GM21737 (cell line): ENCODE results near the gene BLACAT1.
"Not testable (repeated sequence)": the region's sequence is repeated elsewhere in the genome, so short reads cannot be mapped to it uniquely, and the experiment has no call there.

Source experiments
- ATAC-seq: cut with Tn5 transposase; IDR thresholded peaks from one replicate; pipeline ENCODE4 v1.9.1; 2021; ENCODE audit warnings: mild to moderate bottlenecking, moderate library complexity; ENCODE audit not compliant: unreplicated experiment

BLACAT1 gene

DNA sequence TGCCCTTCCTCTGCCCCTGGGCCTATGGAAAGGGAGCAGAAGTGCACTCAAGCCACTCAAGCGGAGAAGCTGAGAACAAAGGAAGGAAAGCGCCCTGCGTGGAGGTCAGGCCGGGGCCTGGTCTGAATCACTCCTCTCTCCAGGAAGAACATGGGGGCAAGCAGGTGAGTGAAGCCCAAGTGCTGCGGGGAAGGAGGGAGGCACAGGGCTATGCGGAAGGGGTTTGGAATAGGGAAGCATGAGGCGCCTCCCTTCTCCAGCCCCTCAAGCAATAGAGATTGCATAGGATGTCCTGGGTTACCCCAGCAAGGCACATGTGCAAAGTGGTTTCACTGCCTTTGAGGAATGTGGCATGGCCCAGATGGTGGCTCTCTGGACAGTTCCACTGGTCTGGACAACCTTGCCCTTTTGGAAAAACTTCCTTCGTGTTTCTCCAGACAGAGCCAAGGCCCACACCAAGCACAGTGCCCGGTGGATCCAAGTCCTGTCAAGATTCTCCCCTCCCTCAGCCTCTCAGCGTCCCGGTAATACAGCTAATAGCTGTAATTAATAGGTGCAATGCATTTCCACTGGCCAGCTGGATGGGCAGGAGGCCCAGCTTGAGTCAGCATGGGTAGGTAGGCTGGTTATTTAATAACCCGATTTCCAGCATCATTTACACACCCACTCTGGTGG lies 13.7 kb downstream of the BLACAT1 start:
- no peak for ATAC-seq

GRCh38 chr1:205441716-205442050 lies 14.2 kb downstream of the BLACAT1 start:
- no peak for ATAC-seq

GRCh38 chr1:205441318-205441633 lies 14.6 kb downstream of the BLACAT1 start:
- no peak for ATAC-seq

DNA sequence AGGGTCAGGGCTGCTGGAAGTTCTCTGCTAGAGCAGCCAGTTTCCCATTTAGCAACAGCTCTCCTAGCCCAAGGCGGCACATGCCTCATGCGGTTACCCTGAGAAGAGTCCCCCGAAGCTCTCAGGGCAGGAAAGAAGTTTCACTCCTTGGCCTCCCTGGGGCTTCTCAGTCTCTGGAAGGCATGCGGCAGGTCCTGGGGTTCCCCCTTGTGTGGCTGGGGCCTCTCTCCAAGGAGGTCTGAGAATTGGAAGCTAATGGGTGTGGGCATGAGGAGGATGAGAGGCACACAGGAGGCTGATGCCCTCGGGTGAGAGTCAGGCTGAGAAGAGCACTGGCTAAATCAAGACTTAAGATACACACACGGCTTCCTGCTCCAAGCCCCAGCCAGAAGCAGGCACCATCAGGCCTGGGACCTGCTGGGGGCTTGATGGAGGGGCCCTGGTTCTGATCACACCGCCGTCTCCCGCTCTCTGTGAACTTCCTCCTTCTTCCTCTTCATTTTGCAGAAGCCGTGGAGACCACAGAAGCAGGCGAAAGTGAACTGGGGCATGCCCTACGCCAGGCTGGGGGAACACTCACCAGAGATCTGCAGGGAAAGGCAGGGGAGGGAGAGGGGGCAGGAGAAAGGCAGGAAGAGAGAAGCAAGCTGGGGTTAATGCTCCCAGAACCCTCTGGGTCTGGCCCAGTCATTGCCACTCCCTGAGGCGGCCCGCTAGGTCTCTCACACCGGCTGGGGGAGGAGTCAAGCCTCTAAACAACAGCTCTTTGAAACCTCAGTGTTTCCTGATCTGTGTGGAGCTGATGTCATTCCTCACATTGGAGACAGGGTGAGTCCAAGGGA lies 15.1 kb downstream of the BLACAT1 start:
- peak; percentile 78 for ATAC-seq

- ATAC-seq = no peak
Measured at GRCh38 chr1:205440121-205440475, 15.7 kb downstream of the BLACAT1 start.

DNA sequence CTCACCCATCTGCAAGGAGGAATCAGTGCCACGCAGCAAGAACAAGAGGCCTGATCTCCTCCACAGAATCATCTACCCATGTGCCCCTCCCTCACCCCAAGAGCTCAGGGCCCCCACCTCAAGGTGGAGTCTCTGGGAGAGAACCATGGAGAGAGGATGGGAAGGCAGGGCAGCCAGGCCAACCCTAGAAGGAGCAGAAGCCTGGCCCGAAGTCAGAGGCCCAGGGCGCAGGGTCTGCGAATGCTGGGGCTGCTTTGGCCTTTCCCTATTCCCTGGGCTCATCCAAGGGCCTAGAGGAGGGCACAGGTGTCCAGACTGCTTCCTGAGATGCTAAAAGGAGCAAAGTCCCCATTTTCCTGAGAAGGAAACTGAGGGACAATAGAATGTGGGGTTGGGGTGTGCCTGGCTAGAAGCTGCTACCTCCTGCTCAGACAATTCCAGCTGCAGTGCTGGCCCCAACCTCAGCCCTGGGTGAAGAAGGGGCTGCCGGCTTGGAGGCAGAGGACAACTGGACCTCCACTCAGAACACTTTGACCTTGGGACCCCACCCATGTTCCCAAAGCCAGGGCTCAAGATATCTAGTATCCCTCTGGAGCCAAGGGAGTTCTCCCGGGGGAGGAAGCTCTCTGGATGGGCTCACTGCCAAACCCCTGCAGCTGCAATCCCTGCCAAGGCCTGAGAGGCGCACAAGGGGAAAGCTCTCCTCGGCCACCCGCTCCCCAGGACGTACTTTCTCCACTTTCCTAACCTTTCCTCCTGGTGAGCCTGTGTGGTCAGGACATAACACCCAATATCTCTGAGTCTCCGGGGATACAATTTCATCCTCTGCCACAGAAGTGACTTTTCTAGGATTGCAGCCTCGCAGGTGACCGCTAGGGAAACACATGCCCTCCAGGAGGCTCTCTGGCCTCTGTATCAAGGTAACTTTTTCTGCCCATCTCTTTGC lies 17.4 kb downstream of the BLACAT1 start:
- ATAC-seq = no peak

DNA sequence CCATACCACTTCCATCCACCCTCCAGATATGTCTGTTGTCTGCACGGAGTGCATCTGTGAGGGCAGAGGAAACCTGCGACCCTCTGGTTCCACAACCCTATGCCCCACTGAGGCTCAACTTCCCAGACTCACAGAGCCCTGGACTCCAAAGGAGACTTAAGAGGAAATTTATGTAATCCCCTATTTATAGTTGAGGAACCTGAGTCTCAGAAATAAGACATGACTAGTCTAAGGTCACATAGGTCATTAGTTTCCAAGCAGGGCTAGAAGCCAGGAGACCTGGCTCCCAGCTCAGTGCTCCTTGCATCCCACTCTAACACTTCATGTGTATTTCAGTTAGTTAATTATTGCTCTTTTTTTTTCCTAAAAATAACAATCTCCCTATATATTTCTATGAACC lies 18.3 kb downstream of the BLACAT1 start:
- ATAC-seq = no peak

DNA sequence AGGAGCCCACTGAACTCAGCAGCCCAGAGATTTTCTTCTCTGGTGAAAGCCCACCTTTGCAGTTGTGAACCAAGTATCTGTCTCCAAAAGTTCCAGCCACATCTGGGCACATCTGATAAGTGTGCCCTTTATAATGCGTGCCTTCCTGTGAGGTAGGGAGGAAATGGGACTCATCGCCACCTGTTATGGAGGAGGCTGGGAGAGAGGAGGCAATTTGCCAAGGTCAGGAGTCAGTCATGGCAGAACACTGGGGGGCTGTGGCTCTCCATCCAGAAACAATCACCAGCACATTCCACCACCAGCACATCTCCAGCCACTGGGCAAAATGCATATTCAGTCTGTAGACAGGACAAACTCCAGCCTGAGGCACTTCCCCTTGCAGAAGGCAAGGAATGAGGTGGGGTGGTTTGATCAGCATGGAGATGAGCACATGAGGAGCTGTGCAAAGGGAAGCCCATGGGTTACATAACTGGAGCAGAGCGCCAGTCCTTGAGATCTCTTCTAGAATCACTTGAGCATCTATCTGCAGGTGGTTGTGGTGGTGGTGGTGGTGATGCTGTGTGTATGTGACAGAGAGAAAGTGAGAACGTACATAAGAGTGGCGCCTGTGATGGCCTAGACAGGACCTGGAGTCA lies 19.0 kb downstream of the BLACAT1 start:
- ATAC-seq = no peak

GRCh38 chr1:205435578-205436573 lies 20.0 kb downstream of the BLACAT1 start:
- ATAC-seq = no peak

GRCh38 chr1:205434738-205435137 lies 21.1 kb downstream of the BLACAT1 start:
- ATAC-seq = no peak

DNA sequence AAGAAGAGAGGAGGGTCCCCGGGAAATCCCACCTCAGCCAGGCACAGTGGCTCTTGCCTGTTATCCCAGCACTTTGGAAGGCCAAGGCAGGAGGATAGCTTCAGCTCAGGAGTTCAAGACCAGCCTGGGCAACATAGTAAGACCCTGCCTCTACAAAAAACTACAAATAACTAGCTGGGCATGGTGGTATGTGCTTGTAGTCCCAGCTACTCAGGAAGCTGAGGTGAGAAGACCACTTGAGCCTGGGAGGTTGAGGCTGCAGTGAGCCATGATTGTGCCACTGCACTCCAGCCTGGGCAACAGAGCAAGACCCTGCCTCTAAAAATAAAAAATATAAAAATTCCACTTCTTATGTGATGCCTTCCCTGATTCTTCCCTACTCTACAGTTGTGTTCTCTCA lies 23.2 kb downstream of the BLACAT1 start:
- ATAC-seq = not testable (repeated sequence)

DNA sequence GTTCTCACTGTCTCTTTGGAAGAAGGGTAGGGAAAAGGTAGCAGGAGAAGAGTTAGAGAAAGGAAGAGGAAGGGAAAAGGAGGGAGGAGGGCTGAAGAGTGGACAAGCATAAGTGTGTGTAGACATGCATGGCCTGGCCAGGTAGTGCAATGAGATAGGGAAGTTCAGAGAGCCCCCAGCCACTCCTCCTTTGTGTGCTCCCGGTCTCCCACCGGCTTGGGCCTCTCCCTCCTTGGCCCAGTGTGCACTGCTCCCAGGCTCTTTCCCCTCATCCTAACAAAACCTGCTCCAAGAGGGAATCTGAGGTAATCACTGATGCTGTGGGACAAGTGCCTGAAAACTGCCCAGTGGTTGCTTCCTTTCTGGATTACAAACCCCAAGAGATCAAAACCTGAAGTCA lies 23.7 kb downstream of the BLACAT1 start:
- no peak for ATAC-seq

- no peak for ATAC-seq
Measured at GRCh38 chr1:205430696-205431305, 25.0 kb downstream of the BLACAT1 start.

- no peak for ATAC-seq
Measured at GRCh38 chr1:205429762-205430695, 25.8 kb downstream of the BLACAT1 start.

GRCh38 chr1:205424901-205425600 lies 30.8 kb downstream of the BLACAT1 start:
- no peak for ATAC-seq

DNA sequence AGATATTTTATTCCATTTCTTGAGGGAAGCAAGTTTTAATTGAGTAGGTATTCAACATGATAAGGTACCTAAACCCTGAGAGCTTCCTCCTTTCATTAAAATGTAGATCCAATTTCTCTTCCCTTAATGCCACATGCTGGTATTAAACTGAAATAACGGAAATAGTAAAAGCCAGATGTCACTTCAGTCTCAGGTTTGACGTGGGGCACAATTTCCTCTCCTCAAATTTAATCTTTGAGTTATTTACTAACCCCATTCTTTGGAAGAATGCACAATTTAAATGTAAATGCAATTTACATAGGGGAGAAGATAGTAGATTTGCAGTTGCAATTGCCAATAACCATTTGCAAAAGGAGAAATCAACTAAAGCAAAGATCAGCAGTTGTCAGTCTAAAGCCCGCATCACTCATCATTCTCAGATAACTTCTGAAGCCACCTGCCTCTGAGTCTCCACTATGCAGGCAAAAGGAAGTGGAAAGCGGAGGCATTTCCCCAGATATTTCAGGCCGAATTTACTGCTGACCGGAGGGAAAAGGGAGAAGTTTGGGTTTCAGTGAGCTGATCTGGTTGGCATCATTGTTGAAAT lies 31.9 kb downstream of the BLACAT1 start:
- no peak for ATAC-seq

GRCh38 chr1:205422993-205423642 lies 32.7 kb downstream of the BLACAT1 start:
- no peak for ATAC-seq
